ENCODE data around the gene DCP2. TPM values are rescaled to one million over a fixed set of nuclear protein-coding genes. Genes with fewer than 3 reads are reported as not detected.
A peak's percentile ranks its signal among the peaks of the same experiment; 100 is the strongest.

Gene DCP2
- total RNA-seq, 1 donor from 2014 or later = 96.1 TPM

DNA sequence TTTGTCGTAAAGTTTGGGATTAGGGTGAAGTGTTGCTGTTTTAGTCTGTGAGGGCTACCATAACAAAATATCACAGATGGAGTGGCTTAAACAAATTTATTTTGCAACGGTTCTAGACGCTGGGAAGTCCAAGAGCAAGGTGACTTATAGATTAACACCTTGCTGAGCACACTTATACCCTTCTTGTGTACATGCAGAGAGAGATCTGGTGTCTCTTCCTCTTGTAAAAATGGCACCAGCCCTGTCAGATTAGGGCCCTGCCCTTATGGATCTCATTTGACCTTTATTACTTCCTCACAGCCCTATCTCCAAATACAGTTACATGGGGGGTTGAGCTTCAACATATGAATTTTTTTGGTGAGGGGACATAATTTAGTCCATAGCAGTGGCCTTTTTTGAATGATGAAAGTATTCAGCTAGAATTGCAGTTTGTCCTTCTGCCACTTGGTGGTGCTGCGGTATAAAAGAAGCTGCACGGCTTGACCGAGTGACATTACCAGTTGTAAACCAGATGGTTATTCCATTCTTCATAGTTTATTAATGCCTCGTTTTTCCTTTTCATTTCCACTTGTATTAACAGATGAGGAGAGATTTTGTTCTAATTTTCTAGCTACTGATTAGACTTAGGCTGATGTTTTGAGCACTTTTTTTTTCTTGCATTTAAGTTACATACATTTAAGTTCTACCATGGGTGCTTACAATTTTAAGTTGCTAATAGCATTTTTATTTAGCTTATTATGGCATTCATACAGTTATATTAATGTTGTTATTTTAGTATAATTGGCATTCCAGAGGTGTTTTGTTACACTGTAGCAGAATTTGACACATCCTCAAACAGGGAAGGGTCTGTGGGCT, 19.4 kb downstream of the DCP2 start:
- Mint-ChIP-seq H3K27ac (ENCODE audit: unreplicated experiment) (no peak overlapping the region), H3K4me3 (no peak overlapping the region)

DNA sequence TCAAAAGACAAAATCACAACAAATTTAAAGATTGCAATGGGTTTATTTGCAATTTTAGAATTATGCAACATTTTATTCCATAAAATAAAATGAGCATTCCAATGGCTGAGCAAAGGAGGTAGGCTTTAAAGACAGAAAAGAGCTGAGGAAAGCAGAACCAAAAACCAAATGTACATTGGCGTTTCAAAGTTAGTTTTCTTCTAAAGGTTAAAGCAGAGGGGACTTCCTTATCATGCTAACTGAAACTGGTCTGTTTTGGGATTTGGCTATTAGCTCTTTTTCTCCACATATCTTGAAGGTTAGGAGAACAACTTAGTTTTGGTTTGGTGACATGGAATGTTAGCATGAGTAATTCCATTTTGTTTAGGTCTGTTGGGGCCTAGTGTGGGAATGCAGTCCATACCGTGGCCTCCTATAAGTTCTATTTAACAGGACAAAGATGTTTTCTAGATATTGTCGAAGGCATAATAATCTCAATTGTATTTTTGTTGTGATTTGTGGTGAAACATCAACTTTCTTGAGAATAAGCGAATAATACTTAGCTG, 20.3 kb downstream of the DCP2 start:
- no peak overlapping the region for H3K4me3 Mint-ChIP-seq
- H3K4me1 Mint-ChIP-seq = peaks cover 10% of the 10 kb centered on the region
- peaks cover 4% of the 10 kb centered on the region for H3K36me3 Mint-ChIP-seq (ENCODE audit: low read depth)
- no peaks in the 10 kb centered on the region for H3K27me3 Mint-ChIP-seq (ENCODE audit: low read depth)
- TF ChIP-seq, protein P1, sequence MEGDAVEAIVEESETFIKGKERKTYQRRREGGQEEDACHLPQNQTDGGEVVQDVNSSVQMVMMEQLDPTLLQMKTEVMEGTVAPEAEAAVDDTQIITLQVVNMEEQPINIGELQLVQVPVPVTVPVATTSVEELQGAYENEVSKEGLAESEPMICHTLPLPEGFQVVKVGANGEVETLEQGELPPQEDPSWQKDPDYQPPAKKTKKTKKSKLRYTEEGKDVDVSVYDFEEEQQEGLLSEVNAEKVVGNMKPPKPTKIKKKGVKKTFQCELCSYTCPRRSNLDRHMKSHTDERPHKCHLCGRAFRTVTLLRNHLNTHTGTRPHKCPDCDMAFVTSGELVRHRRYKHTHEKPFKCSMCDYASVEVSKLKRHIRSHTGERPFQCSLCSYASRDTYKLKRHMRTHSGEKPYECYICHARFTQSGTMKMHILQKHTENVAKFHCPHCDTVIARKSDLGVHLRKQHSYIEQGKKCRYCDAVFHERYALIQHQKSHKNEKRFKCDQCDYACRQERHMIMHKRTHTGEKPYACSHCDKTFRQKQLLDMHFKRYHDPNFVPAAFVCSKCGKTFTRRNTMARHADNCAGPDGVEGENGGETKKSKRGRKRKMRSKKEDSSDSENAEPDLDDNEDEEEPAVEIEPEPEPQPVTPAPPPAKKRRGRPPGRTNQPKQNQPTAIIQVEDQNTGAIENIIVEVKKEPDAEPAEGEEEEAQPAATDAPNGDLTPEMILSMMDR (conservative IDR thresholded peaks at IDR 0.05) = no peak
- H3K27ac Mint-ChIP-seq (ENCODE audit: unreplicated experiment) = no peak overlapping the region
- no peaks in the 10 kb centered on the region for H3K9me3 Mint-ChIP-seq
- DNase-seq (ENCODE audit: low read depth, low spot score) = no peak

More for the DNA sequence above, 19.4 kb downstream of the DCP2 start:
- Mint-ChIP-seq H3K36me3 (ENCODE audit: low read depth) (peaks cover 2% of the 10 kb centered on the region), H3K9me3 (no peaks in the 10 kb centered on the region), H3K4me1 (peaks cover 10% of the 10 kb centered on the region), H3K27me3 (ENCODE audit: low read depth) (no peaks in the 10 kb centered on the region)
- DNase-seq (ENCODE audit: low read depth, low spot score) = peak; percentile 78
- TF ChIP-seq, protein P1 (conservative IDR thresholded peaks at IDR 0.05) = peak; percentile 93

DNA sequence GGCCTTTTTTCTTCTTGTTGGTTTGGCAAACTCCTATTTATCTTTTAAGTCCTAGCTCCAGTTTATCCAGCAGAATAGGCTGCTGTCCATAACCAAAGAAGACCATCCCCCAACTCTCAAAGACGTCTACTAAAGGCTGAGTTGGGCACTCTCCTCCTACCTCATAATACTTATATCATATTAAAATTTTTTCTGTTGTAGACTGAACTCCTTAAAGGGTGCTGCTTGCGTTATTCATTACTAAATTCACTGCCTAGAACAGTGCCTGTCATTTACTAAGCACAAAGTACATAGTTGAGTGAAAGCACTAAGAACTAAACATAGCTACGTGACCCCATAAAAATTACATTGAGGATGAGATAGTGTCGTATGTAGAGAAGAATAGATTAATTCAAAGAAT, 21.7 kb downstream of the DCP2 start:
- Mint-ChIP-seq H3K4me1 (peaks cover 10% of the 10 kb centered on the region), H3K4me3 (no peak overlapping the region), H3K36me3 (ENCODE audit: low read depth) (peaks cover 7% of the 10 kb centered on the region), H3K27ac (ENCODE audit: unreplicated experiment) (no peak overlapping the region), H3K9me3 (no peaks in the 10 kb centered on the region), H3K27me3 (ENCODE audit: low read depth) (no peaks in the 10 kb centered on the region)
- no peak for DNase-seq (ENCODE audit: low read depth, low spot score)
- TF ChIP-seq, protein P1 (conservative IDR thresholded peaks at IDR 0.05) = no peak

DNA sequence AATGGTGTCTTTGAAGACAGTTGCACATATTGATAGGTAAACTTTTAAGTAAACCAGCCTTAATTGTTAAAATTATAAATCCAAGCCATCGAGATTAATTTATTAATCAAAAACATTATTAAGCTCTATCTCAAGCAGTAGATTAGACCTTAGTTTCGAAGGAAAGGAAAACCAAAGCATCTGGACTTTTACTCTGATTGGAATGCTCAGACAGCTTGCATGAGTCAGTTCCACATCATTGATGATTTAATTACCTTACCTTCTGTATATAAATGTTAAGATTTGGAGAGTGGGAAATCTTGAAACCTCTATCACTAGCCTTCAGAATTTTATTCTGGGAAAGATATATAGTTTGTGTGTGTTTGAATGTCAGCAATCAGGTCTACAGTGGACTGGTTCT, 23.9 kb downstream of the DCP2 start:
- peaks cover 6% of the 10 kb centered on the region for H3K36me3 Mint-ChIP-seq (ENCODE audit: low read depth)
- no peak for DNase-seq (ENCODE audit: low read depth, low spot score)
- TF ChIP-seq, protein P1 (conservative IDR thresholded peaks at IDR 0.05) = no peak
- no peaks in the 10 kb centered on the region for H3K9me3 Mint-ChIP-seq
- H3K4me3 Mint-ChIP-seq = no peak overlapping the region
- H3K27ac Mint-ChIP-seq (ENCODE audit: unreplicated experiment) = no peak overlapping the region
- H3K4me1 Mint-ChIP-seq = peaks cover 10% of the 10 kb centered on the region
- no peaks in the 10 kb centered on the region for H3K27me3 Mint-ChIP-seq (ENCODE audit: low read depth)

DNA sequence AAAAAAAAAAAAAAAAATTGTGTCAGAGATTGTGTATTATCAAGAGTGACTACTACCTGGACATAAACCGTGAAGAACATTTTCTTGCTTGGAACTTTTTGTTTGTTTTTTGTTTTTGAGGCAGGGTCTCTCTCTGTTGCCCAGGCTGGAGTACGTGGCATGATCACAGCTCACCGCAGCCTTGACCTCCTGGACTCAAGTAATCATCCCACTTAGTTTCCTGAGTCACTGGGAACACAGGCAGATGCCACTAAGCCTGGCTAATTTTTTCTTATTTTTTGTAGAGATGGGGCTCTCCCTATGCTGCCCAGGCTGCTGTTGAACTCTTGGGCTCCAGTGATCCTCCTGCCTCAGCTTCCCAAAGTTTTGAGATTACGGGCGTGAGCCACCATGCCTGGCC, 25.8 kb downstream of the DCP2 start:
- Mint-ChIP-seq H3K27me3 (ENCODE audit: low read depth) (no peaks in the 10 kb centered on the region), H3K27ac (ENCODE audit: unreplicated experiment) (no peak overlapping the region), H3K36me3 (ENCODE audit: low read depth) (peaks cover 10% of the 10 kb centered on the region), H3K4me1 (peaks cover 6% of the 10 kb centered on the region), H3K9me3 (no peaks in the 10 kb centered on the region), H3K4me3 (no peak overlapping the region)
- no peak for DNase-seq (ENCODE audit: low read depth, low spot score)
- TF ChIP-seq, protein P1 (conservative IDR thresholded peaks at IDR 0.05) = no peak
